ENCODE measurements around the gene CLK2.

CLK2 gene

DNA sequence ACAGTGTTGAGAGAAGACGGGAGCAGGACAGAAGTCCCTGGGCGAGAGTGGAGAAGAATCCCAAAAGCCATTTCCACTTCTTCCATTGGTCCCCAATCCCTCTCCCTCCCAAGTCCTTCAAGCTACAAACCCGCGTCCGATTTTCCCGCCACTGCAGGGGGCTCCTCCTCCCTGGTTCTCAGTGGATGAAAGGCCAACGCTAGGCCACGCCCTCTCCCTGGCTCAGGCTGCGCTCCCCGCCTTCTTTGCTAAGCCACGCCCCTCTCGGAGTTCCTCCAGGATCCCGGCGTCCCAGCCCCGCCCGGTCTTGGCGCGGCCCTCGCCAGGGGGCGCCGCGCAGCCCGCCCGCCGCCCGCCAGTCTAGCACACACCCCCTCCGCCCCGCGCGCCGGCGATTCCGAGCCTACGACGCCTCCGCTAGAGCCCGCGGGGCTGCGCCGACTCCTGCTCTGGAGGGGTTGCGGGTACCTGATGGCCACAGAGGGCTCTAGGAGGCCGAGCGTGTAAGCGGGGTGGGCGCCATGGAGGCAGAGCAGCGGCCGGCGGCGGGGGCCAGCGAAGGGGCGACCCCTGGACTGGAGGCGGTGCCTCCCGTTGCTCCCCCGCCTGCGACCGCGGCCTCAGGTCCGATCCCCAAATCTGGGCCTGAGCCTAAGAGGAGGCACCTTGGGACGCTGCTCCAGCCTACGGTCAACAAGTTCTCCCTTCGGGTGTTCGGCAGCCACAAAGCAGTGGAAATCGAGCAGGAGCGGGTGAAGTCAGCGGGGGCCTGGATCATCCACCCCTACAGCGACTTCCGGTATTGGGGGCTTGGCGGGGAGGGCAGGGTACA is 4.0 kb upstream of the CLK2 start, which contains the start of gene HCN3:
Gene HCN3, plus strand, starts transcription at position 394 of the 832 bp plus-strand sequence. Its CDS starts 128 bp downstream, at position 522.
- DNase-seq (ENCODE audit: low read depth in 1 of 2, low spot score in 1 of 2): peak; percentile 98
- TF ChIP-seq JUND (IDR thresholded peaks at IDR 0.05; ENCODE audit: low read depth): no peak
- in situ Hi-C loops (cut with HindIII; ENCODE audit: low pct_unique_long_range_greater_than_20kb, low sequenced_read_pairs): no loop called here

DNA sequence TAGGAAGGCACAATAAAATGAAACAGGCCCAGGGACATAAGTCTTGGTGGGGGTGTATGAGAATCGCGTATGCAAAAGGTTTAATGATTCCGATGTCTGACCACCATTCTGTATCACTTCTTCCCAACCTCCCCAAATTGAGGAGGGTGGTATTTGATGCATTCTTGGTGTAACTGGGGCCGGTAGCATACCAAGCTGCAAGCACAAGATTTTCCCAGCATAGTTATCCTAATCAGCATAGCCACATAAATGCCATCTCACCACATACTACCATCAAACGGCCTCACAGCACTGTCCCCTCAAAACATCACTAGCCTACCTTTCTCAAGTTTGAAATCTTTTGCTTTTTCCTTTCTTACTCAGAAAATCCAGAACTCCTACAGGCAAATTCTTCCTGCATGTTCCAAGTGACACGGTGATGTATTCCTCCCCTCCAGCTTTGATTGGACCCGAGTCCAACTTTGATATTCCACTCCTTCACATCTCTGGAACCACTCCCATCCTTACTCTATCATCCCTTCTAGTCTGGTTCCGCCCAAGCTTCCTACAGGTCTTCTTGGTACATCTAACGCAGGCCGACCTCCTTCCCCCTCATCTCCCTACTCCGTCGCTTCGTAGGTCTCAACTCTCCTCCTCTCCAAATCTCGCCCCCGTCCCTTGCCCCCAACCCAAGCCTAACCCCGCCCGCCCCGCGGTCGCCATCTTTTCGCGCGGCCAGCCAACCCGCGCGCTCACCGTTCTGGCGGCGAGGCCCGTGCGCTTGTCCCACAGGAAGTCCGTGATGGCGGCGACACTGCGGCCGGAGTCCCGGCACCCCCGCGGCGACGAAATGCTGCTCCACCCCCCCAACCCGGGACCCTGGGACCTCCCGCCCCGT is 600 bp downstream of the CLK2 start:
- in situ Hi-C loops (cut with HindIII; ENCODE audit: low pct_unique_long_range_greater_than_20kb, low sequenced_read_pairs): no loop called here
- TF ChIP-seq JUND (IDR thresholded peaks at IDR 0.05; ENCODE audit: low read depth): no peak
- no peak for DNase-seq (ENCODE audit: low read depth in 1 of 2, low spot score in 1 of 2)

DNA sequence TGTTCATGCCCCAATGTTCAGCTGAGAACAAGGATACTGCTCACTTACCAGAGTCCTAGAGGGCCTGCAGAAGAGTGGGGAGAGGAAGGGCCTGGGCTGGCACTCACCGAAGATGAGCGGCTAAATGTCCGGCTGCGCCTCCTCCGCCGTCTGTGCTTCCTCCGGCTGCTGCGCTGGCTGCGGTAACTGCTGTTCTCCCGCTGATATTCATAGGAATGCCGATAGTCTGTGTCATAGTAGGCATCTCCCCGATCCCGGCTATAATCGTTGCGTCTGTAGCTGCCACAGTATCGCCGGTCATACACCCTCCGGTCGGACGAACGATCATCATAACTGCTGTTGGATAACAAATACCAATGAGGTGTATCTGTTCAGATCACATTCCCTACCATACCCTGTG is 3.9 kb downstream of the CLK2 start:
- no peak for DNase-seq (ENCODE audit: low read depth in 1 of 2, low spot score in 1 of 2)
- no peak for TF ChIP-seq JUND (IDR thresholded peaks at IDR 0.05; ENCODE audit: low read depth)
- in situ Hi-C loops (cut with HindIII; ENCODE audit: low pct_unique_long_range_greater_than_20kb, low sequenced_read_pairs): no loop called here

DNA sequence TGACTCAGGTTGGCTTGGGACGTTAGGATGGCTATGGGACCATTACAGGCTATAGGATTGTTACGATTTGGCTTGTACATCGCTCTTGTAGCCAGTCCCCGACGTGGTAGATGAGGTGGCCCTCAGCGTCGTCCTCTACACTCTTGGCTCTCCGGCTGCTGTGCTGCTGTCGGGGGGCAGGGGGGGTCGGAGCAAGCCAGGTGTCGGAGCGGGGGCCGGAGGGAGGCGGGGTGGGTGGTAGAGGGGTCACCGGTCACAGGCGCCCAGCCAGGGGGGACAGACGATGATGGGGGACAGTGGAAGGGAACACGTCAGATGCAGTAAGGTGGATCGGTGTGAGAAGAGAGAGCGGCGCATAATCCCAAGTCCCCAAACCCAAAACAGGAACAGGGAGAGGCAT is 4.7 kb downstream of the CLK2 start:
- no peak for DNase-seq (ENCODE audit: low read depth in 1 of 2, low spot score in 1 of 2)
- no peak for TF ChIP-seq JUND (IDR thresholded peaks at IDR 0.05; ENCODE audit: low read depth)
- in situ Hi-C loops (cut with HindIII; ENCODE audit: low pct_unique_long_range_greater_than_20kb, low sequenced_read_pairs): no loop called here

DNA sequence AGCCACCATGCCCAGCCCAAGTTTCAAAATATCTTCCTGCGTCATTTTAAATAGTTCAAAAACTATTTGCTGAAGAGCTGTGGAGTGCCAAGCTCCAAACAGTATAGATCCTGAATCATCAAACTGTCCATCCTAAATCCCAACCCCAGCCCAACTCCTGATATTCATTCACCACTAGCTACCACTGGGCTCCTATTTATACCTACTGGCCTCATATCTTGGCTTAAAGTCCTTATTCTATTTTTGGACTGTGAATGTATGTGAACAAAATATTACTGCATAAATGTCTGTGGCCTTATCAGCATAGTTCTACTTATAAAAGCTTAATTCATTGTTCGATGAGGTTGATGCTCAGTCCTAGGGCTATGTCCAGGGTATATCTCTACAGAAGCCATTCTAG is 5.9 kb downstream of the CLK2 start:
- in situ Hi-C loops (cut with HindIII; ENCODE audit: low pct_unique_long_range_greater_than_20kb, low sequenced_read_pairs): no loop called here
- no peak for TF ChIP-seq JUND (IDR thresholded peaks at IDR 0.05; ENCODE audit: low read depth)
- no peak for DNase-seq (ENCODE audit: low read depth in 1 of 2, low spot score in 1 of 2)

DNA sequence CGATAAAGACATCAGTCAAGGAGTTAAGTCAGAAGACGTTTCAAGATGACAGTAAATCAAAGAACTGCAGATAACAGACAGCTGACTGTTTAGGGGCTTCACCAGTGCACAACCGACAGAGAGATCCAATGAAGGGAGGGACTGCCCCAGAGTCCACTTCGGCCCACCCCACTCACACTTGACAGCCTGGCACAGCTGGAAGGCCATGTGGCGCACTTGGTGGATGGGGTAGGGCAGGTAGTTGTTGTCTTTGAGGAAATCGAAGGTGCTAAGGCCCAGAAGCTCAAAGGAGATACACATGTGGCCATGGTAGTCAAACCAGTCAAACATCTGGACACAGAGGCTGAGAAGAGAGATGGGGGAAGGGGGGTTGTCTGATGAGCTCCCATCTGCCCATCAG is 6.8 kb downstream of the CLK2 start:
- TF ChIP-seq JUND (IDR thresholded peaks at IDR 0.05; ENCODE audit: low read depth): no peak
- in situ Hi-C loops (cut with HindIII; ENCODE audit: low pct_unique_long_range_greater_than_20kb, low sequenced_read_pairs): no loop called here
- DNase-seq (ENCODE audit: low read depth in 1 of 2, low spot score in 1 of 2): no peak

DNA sequence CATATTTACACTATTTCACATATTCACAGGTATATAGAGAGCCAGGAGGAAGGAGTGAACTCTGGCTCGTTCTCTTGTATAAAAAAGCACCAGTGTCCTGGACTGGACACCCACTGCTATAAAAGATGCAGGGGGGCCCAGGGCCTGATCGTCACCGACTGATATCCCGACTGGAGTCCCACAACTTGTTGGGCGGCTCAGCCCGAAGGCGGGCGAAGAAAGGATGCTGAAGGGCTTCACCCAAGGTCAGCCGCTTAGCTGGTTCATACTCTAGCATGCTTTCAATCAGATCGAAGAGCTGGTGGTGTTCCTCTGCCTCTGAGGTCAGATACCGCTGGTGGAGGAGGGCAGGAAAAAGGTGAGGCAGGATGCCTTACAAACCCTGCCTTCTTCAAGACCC is 10.2 kb downstream of the CLK2 start:
- no peak for TF ChIP-seq JUND (IDR thresholded peaks at IDR 0.05; ENCODE audit: low read depth)
- in situ Hi-C loops (cut with HindIII; ENCODE audit: low pct_unique_long_range_greater_than_20kb, low sequenced_read_pairs): no loop called here
- DNase-seq (ENCODE audit: low read depth in 1 of 2, low spot score in 1 of 2): no peak

DNA sequence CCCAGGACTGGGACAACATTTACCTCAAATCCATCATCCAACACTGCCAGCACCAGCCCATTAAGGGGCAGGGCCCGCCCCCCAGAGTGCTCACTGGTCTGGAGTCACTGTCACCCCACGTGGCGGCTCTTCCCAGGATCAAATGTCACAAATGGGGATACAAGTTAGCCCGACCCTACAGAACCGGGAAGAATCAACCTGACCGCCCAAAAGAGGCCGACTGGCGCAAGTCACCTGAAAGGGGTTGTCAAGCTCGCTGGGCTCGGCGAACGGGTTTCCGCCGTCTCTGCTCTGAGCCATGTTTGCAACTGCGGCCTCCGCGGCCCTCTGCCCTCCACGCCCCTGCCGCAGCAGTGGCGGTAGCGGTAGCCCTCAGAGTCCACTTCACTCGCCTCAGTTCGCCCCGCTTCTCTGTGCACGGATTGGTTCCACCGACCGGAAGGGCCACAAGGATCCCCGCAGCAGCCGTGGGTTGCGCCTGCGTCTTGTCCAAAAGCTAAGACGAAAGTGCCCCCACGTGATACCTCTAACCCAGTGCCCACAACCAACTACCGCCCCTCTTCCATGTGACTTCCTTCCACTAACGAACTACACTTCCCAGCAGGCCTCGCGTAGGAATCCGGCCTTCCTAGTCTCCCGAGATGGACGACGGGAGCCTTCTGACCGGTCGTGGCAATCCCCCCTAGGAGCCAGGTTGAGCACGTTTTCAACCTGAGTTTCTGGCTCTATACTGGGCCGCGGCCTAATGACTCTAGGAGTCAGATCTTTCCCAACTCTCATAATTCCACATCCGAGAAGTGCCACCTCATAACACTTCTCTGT is 11.2 kb downstream of the CLK2 start, which contains the start of gene SCAMP3:
Gene SCAMP3, minus strand, starts transcription at position 509 of the 822 bp plus-strand sequence. Its CDS starts 209 bp downstream, at position 300.
- TF ChIP-seq JUND (IDR thresholded peaks at IDR 0.05; ENCODE audit: low read depth): peak; percentile 57; the same call in 1 of the 2 replicates
- DNase-seq (ENCODE audit: low read depth in 1 of 2, low spot score in 1 of 2): peak; percentile 99
- in situ Hi-C loops (cut with HindIII; ENCODE audit: low pct_unique_long_range_greater_than_20kb, low sequenced_read_pairs): no loop called here

DNA sequence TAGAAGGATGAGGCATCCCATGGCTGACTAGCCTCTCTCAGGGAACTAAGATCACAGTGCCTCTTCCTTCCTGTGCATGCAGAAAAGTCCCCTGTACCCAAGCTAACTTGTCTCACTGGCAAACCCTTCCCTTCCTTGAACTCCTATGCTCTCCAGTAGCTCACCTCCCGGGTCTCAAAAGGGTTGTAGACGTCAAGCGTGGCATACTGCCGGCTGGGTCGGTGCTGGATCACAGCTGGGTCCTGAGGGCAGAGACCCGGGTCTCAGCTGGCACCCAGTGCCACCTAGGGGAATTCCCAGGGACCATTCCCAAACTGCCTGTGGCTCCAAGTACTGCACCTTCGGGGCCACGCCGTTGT is 11.8 kb downstream of the CLK2 start:
- in situ Hi-C loops (cut with HindIII; ENCODE audit: low pct_unique_long_range_greater_than_20kb, low sequenced_read_pairs): no loop called here
- no peak for DNase-seq (ENCODE audit: low read depth in 1 of 2, low spot score in 1 of 2)
- TF ChIP-seq JUND (IDR thresholded peaks at IDR 0.05; ENCODE audit: low read depth): no peak

DNA sequence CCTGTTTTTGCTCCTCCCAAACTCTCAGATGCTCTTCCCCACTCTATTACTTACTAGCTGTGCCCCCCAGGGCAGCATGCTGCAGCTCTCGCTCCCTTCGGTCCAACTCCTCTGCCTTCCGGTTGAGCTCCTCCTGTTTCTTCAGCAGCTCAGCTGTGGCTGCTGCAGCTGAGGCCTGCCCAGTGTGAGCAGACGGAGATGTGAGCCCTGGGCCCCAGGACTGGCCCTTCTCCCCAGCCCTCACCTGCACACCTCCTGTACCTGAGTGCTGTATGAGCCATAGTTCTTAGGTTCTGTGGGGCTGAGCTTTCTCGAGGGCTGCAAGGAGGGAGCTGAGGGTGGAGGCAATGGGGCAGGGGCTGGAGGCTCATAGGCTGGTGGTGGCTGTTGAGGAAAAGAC is 13.0 kb downstream of the CLK2 start:
- no peak for TF ChIP-seq JUND (IDR thresholded peaks at IDR 0.05; ENCODE audit: low read depth)
- in situ Hi-C loops (cut with HindIII; ENCODE audit: low pct_unique_long_range_greater_than_20kb, low sequenced_read_pairs): no loop called here
- no peak for DNase-seq (ENCODE audit: low read depth in 1 of 2, low spot score in 1 of 2)

DNA sequence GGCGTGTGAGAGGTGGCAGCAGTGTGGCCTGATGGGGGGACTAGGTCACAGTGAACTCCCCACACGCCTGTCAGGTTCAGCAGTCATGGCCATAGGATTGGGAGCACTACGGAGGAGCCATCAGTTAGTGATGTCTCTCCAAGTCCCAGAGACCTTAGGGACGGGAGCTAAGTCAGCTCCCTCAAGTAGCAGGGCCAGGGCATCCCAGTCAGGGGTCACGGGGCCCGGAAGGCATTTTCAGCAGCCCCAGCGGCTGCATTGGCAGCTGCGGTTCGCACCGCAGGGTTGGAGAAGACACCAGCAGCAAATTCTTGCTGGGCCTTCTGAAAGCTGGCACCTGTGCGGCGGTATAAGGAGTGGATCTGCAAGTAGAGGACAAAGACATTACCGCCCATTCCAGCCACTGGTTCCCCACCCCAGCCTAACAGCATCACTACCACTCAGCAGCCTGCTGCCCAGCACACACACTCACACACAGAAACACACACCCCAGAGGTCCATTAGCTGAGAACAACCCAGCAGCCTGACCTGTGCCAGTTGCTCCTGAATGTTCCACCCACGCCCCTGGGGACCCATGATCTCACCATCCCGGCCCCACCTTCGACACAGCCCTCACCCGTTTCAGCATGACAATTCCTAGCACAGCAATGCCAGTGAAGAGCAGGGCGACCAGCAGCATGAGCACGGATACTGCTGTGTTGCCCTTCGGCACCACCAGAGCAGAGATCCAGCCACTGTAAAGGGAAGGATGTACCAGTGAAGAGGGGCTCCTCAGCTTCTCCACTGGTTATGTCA is 17.0 kb downstream of the CLK2 start:
- in situ Hi-C loops (cut with HindIII; ENCODE audit: low pct_unique_long_range_greater_than_20kb, low sequenced_read_pairs): no loop called here
- no peak for DNase-seq (ENCODE audit: low read depth in 1 of 2, low spot score in 1 of 2)
- no peak for TF ChIP-seq JUND (IDR thresholded peaks at IDR 0.05; ENCODE audit: low read depth)
